ENCODE results near the gene TANGO2. TPM values are rescaled to one million over a fixed set of nuclear protein-coding genes. Genes with fewer than 3 reads are reported as not detected.

Gene TANGO2
- total RNA-seq, 1 donor from 2014 or later, result 44.2 TPM

GRCh38 chr22:20022978-20023613 lies 2.2 kb downstream of the TANGO2 start:
- FAIRE-seq, result no peak
- TF ChIP-seq, protein P1, sequence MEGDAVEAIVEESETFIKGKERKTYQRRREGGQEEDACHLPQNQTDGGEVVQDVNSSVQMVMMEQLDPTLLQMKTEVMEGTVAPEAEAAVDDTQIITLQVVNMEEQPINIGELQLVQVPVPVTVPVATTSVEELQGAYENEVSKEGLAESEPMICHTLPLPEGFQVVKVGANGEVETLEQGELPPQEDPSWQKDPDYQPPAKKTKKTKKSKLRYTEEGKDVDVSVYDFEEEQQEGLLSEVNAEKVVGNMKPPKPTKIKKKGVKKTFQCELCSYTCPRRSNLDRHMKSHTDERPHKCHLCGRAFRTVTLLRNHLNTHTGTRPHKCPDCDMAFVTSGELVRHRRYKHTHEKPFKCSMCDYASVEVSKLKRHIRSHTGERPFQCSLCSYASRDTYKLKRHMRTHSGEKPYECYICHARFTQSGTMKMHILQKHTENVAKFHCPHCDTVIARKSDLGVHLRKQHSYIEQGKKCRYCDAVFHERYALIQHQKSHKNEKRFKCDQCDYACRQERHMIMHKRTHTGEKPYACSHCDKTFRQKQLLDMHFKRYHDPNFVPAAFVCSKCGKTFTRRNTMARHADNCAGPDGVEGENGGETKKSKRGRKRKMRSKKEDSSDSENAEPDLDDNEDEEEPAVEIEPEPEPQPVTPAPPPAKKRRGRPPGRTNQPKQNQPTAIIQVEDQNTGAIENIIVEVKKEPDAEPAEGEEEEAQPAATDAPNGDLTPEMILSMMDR (IDR thresholded peaks at IDR 0.05; ENCODE audit: insufficient read depth, low read length, severe bottlenecking), result no peak
- peaks cover 4% of the 10 kb centered on the region for H3K27me3 ChIP-seq (ENCODE audit: control insufficient read depth, insufficient read depth, low read length)
- DNase-seq (ENCODE audit: low read depth), result no peak
- no peaks in the 10 kb centered on the region for H3K36me3 ChIP-seq (ENCODE audit: control insufficient read depth, insufficient read depth, low read length)
- H3K4me3 ChIP-seq (ENCODE audit: low read depth, low read length), result no peak overlapping the region

GRCh38 chr22:20024225-20024624 lies 3.3 kb downstream of the TANGO2 start:
- H3K4me3 ChIP-seq (ENCODE audit: low read depth, low read length), result no peak overlapping the region
- FAIRE-seq (no peak), DNase-seq (ENCODE audit: low read depth) (no peak)
- no peaks in the 10 kb centered on the region for H3K36me3 ChIP-seq (ENCODE audit: control insufficient read depth, insufficient read depth, low read length)
- no peaks in the 10 kb centered on the region for H3K27me3 ChIP-seq (ENCODE audit: control insufficient read depth, insufficient read depth, low read length)
- TF ChIP-seq, protein P1 (IDR thresholded peaks at IDR 0.05; ENCODE audit: insufficient read depth, low read length, severe bottlenecking), result no peak

- DNase-seq (ENCODE audit: low read depth) (no peak), FAIRE-seq (no peak)
- Histone ChIP-seq H3K27me3 (ENCODE audit: control insufficient read depth, insufficient read depth, low read length) (no peaks in the 10 kb centered on the region), H3K4me3 (ENCODE audit: low read depth, low read length) (no peak overlapping the region), H3K36me3 (ENCODE audit: control insufficient read depth, insufficient read depth, low read length) (no peaks in the 10 kb centered on the region)
- TF ChIP-seq, protein P1 (IDR thresholded peaks at IDR 0.05; ENCODE audit: insufficient read depth, low read length, severe bottlenecking), result no peak
Measured at GRCh38 chr22:20024650-20025397, 3.9 kb downstream of the TANGO2 start.

DNA sequence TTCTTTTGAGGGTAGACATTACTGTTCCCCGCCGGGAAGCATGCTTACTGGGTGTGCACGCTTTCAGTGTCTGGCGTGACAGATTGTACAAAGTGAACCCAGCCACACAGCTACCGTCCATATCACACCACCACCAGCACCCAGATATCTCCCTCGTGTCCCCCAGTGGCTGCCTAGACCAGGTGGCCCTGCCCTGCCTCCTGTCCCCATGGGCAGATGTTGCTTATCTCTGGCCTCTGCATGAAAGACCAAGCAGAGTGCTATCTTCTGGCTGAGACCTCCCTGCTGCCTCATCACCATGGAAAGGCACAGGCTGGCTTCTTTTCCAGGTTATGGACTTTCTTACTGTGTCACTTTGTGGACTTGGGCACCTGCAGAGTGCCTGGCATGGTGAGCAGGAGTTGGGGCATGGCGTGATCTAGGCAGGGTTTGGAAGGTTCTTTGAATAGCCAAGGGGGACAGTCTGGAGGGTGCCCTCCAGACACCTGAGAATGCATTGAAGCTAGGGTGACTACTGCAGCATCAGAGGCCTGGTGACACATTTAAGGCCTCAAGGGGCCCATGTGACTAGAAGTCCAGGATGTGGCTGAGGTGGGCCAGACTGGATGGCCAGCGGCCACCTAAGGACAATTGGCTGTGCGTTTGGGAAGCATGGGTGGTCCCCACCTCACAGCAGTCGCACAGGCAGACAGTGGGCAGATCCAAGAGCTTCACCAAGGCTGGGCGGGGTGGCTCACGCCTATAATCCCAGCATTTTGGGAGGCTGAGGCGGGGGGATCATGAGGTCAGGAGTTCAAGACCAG lies 4.7 kb downstream of the TANGO2 start:
- TF ChIP-seq, protein P1 (IDR thresholded peaks at IDR 0.05; ENCODE audit: insufficient read depth, low read length, severe bottlenecking), result no peak
- DNase-seq (ENCODE audit: low read depth) (no peak), FAIRE-seq (no peak)
- H3K36me3 ChIP-seq (ENCODE audit: control insufficient read depth, insufficient read depth, low read length), result no peaks in the 10 kb centered on the region
- H3K27me3 ChIP-seq (ENCODE audit: control insufficient read depth, insufficient read depth, low read length), result no peaks in the 10 kb centered on the region
- no peak overlapping the region for H3K4me3 ChIP-seq (ENCODE audit: low read depth, low read length)

- peaks cover 1% of the 10 kb centered on the region for H3K36me3 ChIP-seq (ENCODE audit: control insufficient read depth, insufficient read depth, low read length)
- H3K4me3 ChIP-seq (ENCODE audit: low read depth, low read length), result no peak overlapping the region
- FAIRE-seq, result no peak
- TF ChIP-seq, protein P1 (IDR thresholded peaks at IDR 0.05; ENCODE audit: insufficient read depth, low read length, severe bottlenecking), result no peak
- no peak for DNase-seq (ENCODE audit: low read depth)
- H3K27me3 ChIP-seq (ENCODE audit: control insufficient read depth, insufficient read depth, low read length), result no peaks in the 10 kb centered on the region
Measured at GRCh38 chr22:20026204-20026908, 5.4 kb downstream of the TANGO2 start.
